Liver (tissue), 9 donors: Measurements from ENCODE around the gene LHX3. TPM values are rescaled to one million over a fixed set of nuclear protein-coding genes. Genes with fewer than 3 reads are reported as not detected.

ENCODE experiments used
- DNase-seq: peaks from one replicate; pipeline ENCODE4 v3.0.0-alpha.2; 2017; ENCODE audit warnings: low spot score
- H3K27ac ChIP-seq, 2 donors: one replicate each; pipeline ENCODE4 v1.7.0; 2013; ENCODE audit warnings: inconsistent platforms in 2 of 2, low read length in 2 of 2, control low read depth in 1 of 2, low read depth in 1 of 2, mild to moderate bottlenecking in 1 of 2
- H3K27me3 ChIP-seq, 4 donors: one replicate each; pipeline versions ENCODE4 v1.6.1 to v1.7.0; 2013; ENCODE audit warnings: low read length in 3 of 4, inconsistent platforms in 1 of 4, mild to moderate bottlenecking in 1 of 4, moderate library complexity in 1 of 4; ENCODE audit not compliant: control insufficient read depth in 4 of 4, insufficient read depth in 4 of 4
- H3K36me3 ChIP-seq, 4 donors: one replicate each; pipeline versions ENCODE4 v1.6.1 to v1.7.0; 2013; ENCODE audit warnings: low read length in 3 of 4, mild to moderate bottlenecking in 3 of 4, low read depth in 1 of 4, moderate library complexity in 1 of 4; ENCODE audit not compliant: control insufficient read depth in 4 of 4, insufficient read depth in 3 of 4
- H3K4me1 ChIP-seq, 4 donors: one replicate each; pipeline versions ENCODE4 v1.6.1 to v1.7.0; 2013; ENCODE audit warnings: low read length in 3 of 4, mild to moderate bottlenecking in 3 of 4, moderate library complexity in 1 of 4; ENCODE audit not compliant: control insufficient read depth in 4 of 4, insufficient read depth in 4 of 4
- H3K4me3 ChIP-seq, 3 donors: one replicate each; pipeline versions ENCODE4 v1.6.1 to v1.7.0; 2013; ENCODE audit warnings: low read length in 3 of 3, control low read depth in 1 of 3, low read depth in 1 of 3, mild to moderate bottlenecking in 1 of 3
- H3K9ac ChIP-seq, 2 donors: one replicate each; pipeline ENCODE4 v1.7.0; 2013; ENCODE audit warnings: low read length in 2 of 2, mild to moderate bottlenecking in 2 of 2, moderate library complexity in 2 of 2, control low read depth in 1 of 2, low read depth in 1 of 2
- H3K9me3 ChIP-seq, 4 donors: one replicate each; pipeline versions ENCODE4 v1.6.1 to v1.7.0; 2013; ENCODE audit warnings: low read length in 3 of 4; ENCODE audit not compliant: control insufficient read depth in 4 of 4
- ATF3 ChIP-seq: IDR thresholded peaks from 2 replicates; pipeline ENCODE4 v1.6.1; 2016; ENCODE audit warnings: antibody characterized with exemption
- CTCF ChIP-seq: fragments of 150-350 bp; IDR thresholded peaks from 2 replicates; pipeline ENCODE4 v1.5.1; 2017; ENCODE audit warnings: improper control_type of control experiment, low read depth, low read length; ENCODE audit not compliant: missing input control
- EGR1 ChIP-seq, 2 donors: IDR thresholded peaks; 2 replicates each; pipeline ENCODE4 v1.6.1; 2016 to 2018; ENCODE audit warnings: antibody characterized with exemption in 2 of 2, low read depth in 2 of 2
- FOXA1 ChIP-seq: IDR thresholded peaks from 2 replicates; pipeline ENCODE4 v1.6.1; 2016; ENCODE audit warnings: antibody characterized with exemption
- FOXA2 ChIP-seq: IDR thresholded peaks from 2 replicates; pipeline ENCODE4 v1.6.1; 2016; ENCODE audit warnings: antibody characterized with exemption
- GABPA ChIP-seq, 2 donors: IDR thresholded peaks in 1 of 2; conservative IDR thresholded peaks in 1 of 2; 2 replicates each; pipeline ENCODE4 v1.6.1; 2016; ENCODE audit warnings: antibody characterized with exemption in 2 of 2, mild to moderate bottlenecking in 1 of 2, moderate library complexity in 1 of 2
- HNF4A ChIP-seq, 2 donors: conservative IDR thresholded peaks; 2 replicates each; pipeline ENCODE4 v1.6.1; 2016; ENCODE audit warnings: antibody characterized with exemption in 2 of 2, mild to moderate bottlenecking in 2 of 2
- HNF4G ChIP-seq: IDR thresholded peaks from 2 replicates; pipeline ENCODE4 v1.6.1; 2016; ENCODE audit warnings: antibody characterized with exemption
- JUND ChIP-seq, 2 donors: IDR thresholded peaks; 2 replicates each; pipeline ENCODE4 v1.6.1; 2016; ENCODE audit warnings: antibody characterized with exemption in 2 of 2
- MAX ChIP-seq: IDR thresholded peaks from 2 replicates; pipeline ENCODE4 v1.6.1; 2016; ENCODE audit warnings: antibody characterized with exemption
- RAD21 ChIP-seq, 2 donors: IDR thresholded peaks; 2 replicates each; pipeline ENCODE4 v1.6.1; 2016; ENCODE audit warnings: antibody characterized with exemption in 2 of 2, mild to moderate bottlenecking in 2 of 2
- RXRA ChIP-seq, 2 donors: IDR thresholded peaks; 2 replicates each; pipeline ENCODE4 v1.6.1; 2017 to 2018; ENCODE audit warnings: antibody characterized with exemption in 2 of 2, mild to moderate bottlenecking in 1 of 2
- SP1 ChIP-seq: IDR thresholded peaks from 2 replicates; pipeline ENCODE4 v1.6.1; 2018; ENCODE audit warnings: antibody characterized with exemption, mild to moderate bottlenecking
- TAF1 ChIP-seq: conservative IDR thresholded peaks from 2 replicates; pipeline ENCODE4 v1.6.1; 2016; ENCODE audit warnings: antibody characterized with exemption, mild to moderate bottlenecking
- YY1 ChIP-seq: IDR thresholded peaks from 2 replicates; pipeline ENCODE4 v1.6.1; 2016; ENCODE audit warnings: antibody characterized with exemption, mild to moderate bottlenecking
- WGBS: extraction: QIAGEN DNeasy Blood & Tissue Kit; methylation state at CpG from one replicate; pipeline ENCODE4 v1.1.7; 2013; 5-methylcytosine and 5-hydroxymethylcytosine counted together
- polyA plus RNA-seq, 2 donors: library from polyadenylated mRNA; stranded (reverse) in 1 of 2; unstranded in 1 of 2; fragments of 200-250 nt in 1 of 2; fragments of >200 nt in 1 of 2; fragmentation: Nextera tagmentation in 1 of 2; extraction: Ambion mirVana in 1 of 2; gene quantifications; one replicate each; pipeline versions ENCODE4 v1.2.1 to v1.2.3, GENCODE V29; 2013 to 2015
- total RNA-seq, 2 donors: library from RNA; depleted of rRNA; stranded (reverse); fragments of >200 nt; gene quantifications; one replicate each; pipeline ENCODE4 v1.2.3, GENCODE V29; 2014
- TF ChIP-seq, protein P1 (sequence below): IDR thresholded peaks from 2 replicates; pipeline ENCODE4 v1.6.1; 2016; ENCODE audit warnings: antibody characterized with exemption, mild to moderate bottlenecking
- donor health status: healthy.
- donor health status: healthy.
- donor health status: healthy.
- donor health status: healthy.
- donor health status: healthy.

The LHX3 gene
- total and polyA plus RNA-seq, 4 donors, result not detected

GRCh38 chr9:136205707-136205992 lies 722 bp upstream of the LHX3 start:
- Histone ChIP-seq H3K36me3 (peaks cover 0 to 10% (median 5%) of the 10 kb centered on the region in 4 donors), H3K4me1 (peaks cover 0 to 10% (median 6%) of the 10 kb centered on the region in 4 donors), H3K9ac (no peak overlapping the region), H3K27me3 (peaks cover 0 to 27% (median 8%) of the 10 kb centered on the region in 4 donors), H3K9me3 (no peaks in the 10 kb centered on the region), H3K27ac (no peak overlapping the region), H3K4me3 (no peak overlapping the region)
- DNase-seq, result no peak
- WGBS, result 87% methylated on average over 5 of the region's 5 CpGs
- no peak for TF ChIP-seq FOXA2
- no peak for TF ChIP-seq GABPA (IDR thresholded peaks at IDR 0.05 in 1 of 2, conservative IDR thresholded peaks at IDR 0.05 in 1 of 2)
- TF ChIP-seq TAF1, result no peak
- no peak for TF ChIP-seq HNF4G
- no peak for TF ChIP-seq YY1
- no peak for TF ChIP-seq MAX
- no peak for TF ChIP-seq RXRA (IDR thresholded peaks at IDR 0.05)

- Histone ChIP-seq H3K9me3 (no peaks in the 10 kb centered on the region), H3K4me1 (peaks cover 0 to 10% (median 6%) of the 10 kb centered on the region in 4 donors), H3K27me3 (peaks cover 0 to 35% (median 10%) of the 10 kb centered on the region in 4 donors), H3K27ac (no peak overlapping the region), H3K4me3 (no peak overlapping the region), H3K9ac (no peak overlapping the region), H3K36me3 (peaks cover 0 to 5% (median 2%) of the 10 kb centered on the region in 4 donors)
- WGBS, result 61% methylated on average over 25 of the region's 25 CpGs
- no peak for DNase-seq
- TF ChIP-seq HNF4A (conservative IDR thresholded peaks at IDR 0.05) (no peak), ATF3 (no peak), FOXA1 (no peak), RAD21 (IDR thresholded peaks at IDR 0.05) (no peak), CTCF (no peak), SP1 (no peak), GABPA (IDR thresholded peaks at IDR 0.05 in 1 of 2, conservative IDR thresholded peaks at IDR 0.05 in 1 of 2) (no peak), HNF4G (no peak), YY1 (no peak)
Measured at GRCh38 chr9:136204145-136204805, 653 bp downstream of the LHX3 start.

GRCh38 chr9:136203408-136204144 lies 1.4 kb downstream of the LHX3 start:
- peaks cover 0 to 42% (median 10%) of the 10 kb centered on the region in 4 donors for H3K27me3 ChIP-seq
- no peak overlapping the region for H3K4me3 ChIP-seq
- TF ChIP-seq CTCF (no peak), TAF1 (no peak), HNF4A (conservative IDR thresholded peaks at IDR 0.05) (no peak), YY1 (no peak), HNF4G (no peak), EGR1 (IDR thresholded peaks at IDR 0.05; ENCODE audit: low read depth in 2 of 2) (no peak), JUND (IDR thresholded peaks at IDR 0.05) (no peak), FOXA1 (no peak), MAX (no peak), GABPA (IDR thresholded peaks at IDR 0.05 in 1 of 2, conservative IDR thresholded peaks at IDR 0.05 in 1 of 2) (no peak), ATF3 (no peak), RXRA (IDR thresholded peaks at IDR 0.05) (no peak), RAD21 (IDR thresholded peaks at IDR 0.05) (no peak)
- TF ChIP-seq, protein P1, sequence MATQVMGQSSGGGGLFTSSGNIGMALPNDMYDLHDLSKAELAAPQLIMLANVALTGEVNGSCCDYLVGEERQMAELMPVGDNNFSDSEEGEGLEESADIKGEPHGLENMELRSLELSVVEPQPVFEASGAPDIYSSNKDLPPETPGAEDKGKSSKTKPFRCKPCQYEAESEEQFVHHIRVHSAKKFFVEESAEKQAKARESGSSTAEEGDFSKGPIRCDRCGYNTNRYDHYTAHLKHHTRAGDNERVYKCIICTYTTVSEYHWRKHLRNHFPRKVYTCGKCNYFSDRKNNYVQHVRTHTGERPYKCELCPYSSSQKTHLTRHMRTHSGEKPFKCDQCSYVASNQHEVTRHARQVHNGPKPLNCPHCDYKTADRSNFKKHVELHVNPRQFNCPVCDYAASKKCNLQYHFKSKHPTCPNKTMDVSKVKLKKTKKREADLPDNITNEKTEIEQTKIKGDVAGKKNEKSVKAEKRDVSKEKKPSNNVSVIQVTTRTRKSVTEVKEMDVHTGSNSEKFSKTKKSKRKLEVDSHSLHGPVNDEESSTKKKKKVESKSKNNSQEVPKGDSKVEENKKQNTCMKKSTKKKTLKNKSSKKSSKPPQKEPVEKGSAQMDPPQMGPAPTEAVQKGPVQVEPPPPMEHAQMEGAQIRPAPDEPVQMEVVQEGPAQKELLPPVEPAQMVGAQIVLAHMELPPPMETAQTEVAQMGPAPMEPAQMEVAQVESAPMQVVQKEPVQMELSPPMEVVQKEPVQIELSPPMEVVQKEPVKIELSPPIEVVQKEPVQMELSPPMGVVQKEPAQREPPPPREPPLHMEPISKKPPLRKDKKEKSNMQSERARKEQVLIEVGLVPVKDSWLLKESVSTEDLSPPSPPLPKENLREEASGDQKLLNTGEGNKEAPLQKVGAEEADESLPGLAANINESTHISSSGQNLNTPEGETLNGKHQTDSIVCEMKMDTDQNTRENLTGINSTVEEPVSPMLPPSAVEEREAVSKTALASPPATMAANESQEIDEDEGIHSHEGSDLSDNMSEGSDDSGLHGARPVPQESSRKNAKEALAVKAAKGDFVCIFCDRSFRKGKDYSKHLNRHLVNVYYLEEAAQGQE, result no peak

More at GRCh38 chr9:136203408-136204144, 1.4 kb downstream of the LHX3 start:
- Histone ChIP-seq H3K4me1 (peaks cover 0 to 10% (median 6%) of the 10 kb centered on the region in 4 donors), H3K9ac (no peak overlapping the region), H3K36me3 (peaks cover 0 to 3% (median under 1%) of the 10 kb centered on the region in 4 donors), H3K27ac (no peak overlapping the region), H3K9me3 (no peaks in the 10 kb centered on the region)
- no peak for DNase-seq
- WGBS, result 21% methylated on average over 33 of the region's 33 CpGs
